H9 (cell line): ENCODE data around the gene MED12. TPM values are rescaled to one million over a fixed set of nuclear protein-coding genes. Genes with fewer than 3 reads are reported as not detected.

Experiments used
- DNase-seq: peaks from one replicate; pipeline ENCODE4 v3.0.0-alpha.2; 2017
- H2AFZ ChIP-seq: one replicate; pipeline ENCODE4 v1.6.1; 2013; ENCODE audit warnings: mild to moderate bottlenecking, low read length, control low read depth, moderate library complexity
- H2AK5ac ChIP-seq: 2 replicates; pipeline ENCODE4 v1.6.1; 2013; ENCODE audit warnings: low read length, control low read depth, mixed read lengths; ENCODE audit not compliant: insufficient read length
- H2BK120ac ChIP-seq: one replicate; pipeline ENCODE4 v1.6.1; 2013; ENCODE audit warnings: low read depth, mild to moderate bottlenecking, low read length, control low read depth, inconsistent platforms; ENCODE audit not compliant: poor library complexity, severe bottlenecking
- H2BK12ac ChIP-seq: 2 replicates; pipeline ENCODE4 v1.6.1; 2013; ENCODE audit warnings: low read length, control low read depth, mixed read lengths, low read depth; ENCODE audit not compliant: insufficient read length
- H2BK15ac ChIP-seq: 2 replicates; pipeline ENCODE4 v1.6.1; 2013; ENCODE audit warnings: low read depth, low read length, control low read depth
- H2BK20ac ChIP-seq: one replicate; pipeline ENCODE4 v1.6.1; 2013; ENCODE audit warnings: low read depth, mild to moderate bottlenecking, low read length, control low read depth, inconsistent platforms; ENCODE audit not compliant: poor library complexity, severe bottlenecking
- H2BK5ac ChIP-seq: 2 replicates; pipeline ENCODE4 v1.6.1; 2013; ENCODE audit warnings: low read length, control low read depth, mixed read lengths; ENCODE audit not compliant: insufficient read length
- H3K14ac ChIP-seq: 2 replicates; pipeline ENCODE4 v1.6.1; 2013; ENCODE audit warnings: low read length, control low read depth; ENCODE audit not compliant: insufficient read depth
- H3K18ac ChIP-seq: 2 replicates; pipeline ENCODE4 v1.6.1; 2013; ENCODE audit warnings: low read depth, mild to moderate bottlenecking, mixed read lengths, low read length, control low read depth; ENCODE audit not compliant: insufficient read length
- H3K23ac ChIP-seq: 2 replicates; pipeline ENCODE4 v1.6.1; 2013; ENCODE audit warnings: low read length, control low read depth, mixed read lengths, low read depth; ENCODE audit not compliant: insufficient read length
- H3K23me2 ChIP-seq: 2 replicates; pipeline ENCODE4 v1.6.1; 2013; ENCODE audit warnings: low read depth, mild to moderate bottlenecking, mixed read lengths, low read length, control low read depth; ENCODE audit not compliant: insufficient read length, poor library complexity, severe bottlenecking
- H3K27ac ChIP-seq: 2 replicates; pipeline ENCODE4 v1.5.1; 2013; ENCODE audit warnings: low read length, control low read depth, mixed read lengths, low read depth; ENCODE audit not compliant: insufficient read length
- H3K27me3 ChIP-seq: 2 replicates; pipeline ENCODE4 v1.6.1; 2013; ENCODE audit warnings: low read length, control low read depth, inconsistent platforms; ENCODE audit not compliant: insufficient read depth
- H3K4ac ChIP-seq: 2 replicates; pipeline ENCODE4 v1.6.1; 2013; ENCODE audit warnings: low read depth, mild to moderate bottlenecking, control low read depth, inconsistent platforms, low read length, moderate library complexity
- H3K4me1 ChIP-seq: 2 replicates; pipeline ENCODE4 v1.6.1; 2013; ENCODE audit warnings: low read length, control low read depth, inconsistent platforms; ENCODE audit not compliant: insufficient read depth
- H3K4me2 ChIP-seq: 2 replicates; pipeline ENCODE4 v1.6.1; 2013; ENCODE audit warnings: low read length, control low read depth, mixed read lengths; ENCODE audit not compliant: insufficient read length, insufficient read depth
- H3K56ac ChIP-seq: 2 replicates; pipeline ENCODE4 v1.6.1; 2013; ENCODE audit warnings: low read depth, mild to moderate bottlenecking, mixed read lengths, low read length, control low read depth; ENCODE audit not compliant: insufficient read length
- H3K79me1 ChIP-seq: 2 replicates; pipeline ENCODE4 v1.6.1; 2013; ENCODE audit warnings: low read depth, mild to moderate bottlenecking, moderate library complexity, low read length, control low read depth, inconsistent platforms; ENCODE audit not compliant: insufficient read depth, poor library complexity, severe bottlenecking
- H3K79me2 ChIP-seq: 2 replicates; pipeline ENCODE4 v1.6.1; 2013; ENCODE audit warnings: low read length, control low read depth, inconsistent platforms; ENCODE audit not compliant: insufficient read depth
- H3K9ac ChIP-seq: 2 replicates; pipeline ENCODE4 v1.6.1; 2013; ENCODE audit warnings: low read length, control low read depth, mixed read lengths; ENCODE audit not compliant: insufficient read length; ENCODE audit errors: extremely low read depth
- H3K9me3 ChIP-seq: one replicate; pipeline ENCODE4 v1.6.1; 2013; ENCODE audit warnings: low read depth, low read length, inconsistent platforms; ENCODE audit not compliant: control insufficient read depth
- H3T11ph ChIP-seq: one replicate; pipeline ENCODE4 v1.6.1; 2013; ENCODE audit warnings: mild to moderate bottlenecking, low read length, control low read depth, inconsistent platforms
- H4K20me1 ChIP-seq: one replicate; pipeline ENCODE4 v1.6.1; 2013; ENCODE audit not compliant: control insufficient read depth, insufficient read length, insufficient read depth
- H4K5ac ChIP-seq: 2 replicates; pipeline ENCODE4 v1.6.1; 2013; ENCODE audit warnings: low read depth, mild to moderate bottlenecking, mixed read lengths, low read length, control low read depth; ENCODE audit not compliant: insufficient read length
- H4K8ac ChIP-seq: replicated peaks from 2 replicates; pipeline ENCODE4 v1.6.1; 2013; ENCODE audit warnings: low read length, control low read depth, mixed read lengths, low read depth; ENCODE audit not compliant: insufficient read length
- H4K91ac ChIP-seq: 2 replicates; pipeline ENCODE4 v1.6.1; 2013; ENCODE audit warnings: low read depth, mild to moderate bottlenecking, moderate library complexity, mixed read lengths, low read length, control low read depth; ENCODE audit not compliant: insufficient read length
- H3K27ac Mint-ChIP-seq, 3 experiments: 2 replicates in 2 of 3; 3 replicates in 1 of 3; pipeline ENCODE4 v1.8.0; 2020 to 2021; ENCODE audit warnings: mixed read lengths in 3 of 3, mild to moderate bottlenecking in 1 of 3, moderate library complexity in 1 of 3
- H3K27me3 Mint-ChIP-seq: 2 replicates; pipeline ENCODE4 v1.8.0; 2021; ENCODE audit warnings: low read depth, mild to moderate bottlenecking, moderate library complexity, mixed read lengths
- H3K36me3 Mint-ChIP-seq, 3 experiments: 2 replicates in 2 of 3; 3 replicates in 1 of 3; pipeline ENCODE4 v1.8.0; 2020 to 2021; ENCODE audit warnings: low read depth in 3 of 3, mixed read lengths in 3 of 3; ENCODE audit not compliant: insufficient read depth in 1 of 3
- H3K4me1 Mint-ChIP-seq, 2 experiments: 2 replicates each; pipeline ENCODE4 v1.8.0; 2020; ENCODE audit warnings: mixed read lengths in 2 of 2
- H3K4me3 Mint-ChIP-seq, 2 experiments: 2 replicates in 1 of 2; 3 replicates in 1 of 2; pipeline ENCODE4 v1.8.0; 2020 to 2021; ENCODE audit warnings: mild to moderate bottlenecking in 2 of 2, mixed read lengths in 2 of 2, moderate library complexity in 1 of 2
- H3K9me3 Mint-ChIP-seq, 2 experiments: 2 replicates in 1 of 2; 3 replicates in 1 of 2; pipeline ENCODE4 v1.8.0; 2020; ENCODE audit warnings: mild to moderate bottlenecking in 2 of 2, mixed read lengths in 2 of 2, moderate library complexity in 1 of 2
- WGBS: extraction: QIAGEN DNeasy Blood & Tissue Kit; methylation state at CpG from one replicate; pipeline ENCODE4 v1.1.7; 2013; ENCODE audit warnings: missing lambda C conversion rate, low lambda C conversion rate, mixed read lengths; ENCODE audit not compliant: insufficient read length; ENCODE audit errors: extremely low coverage; 5-methylcytosine and 5-hydroxymethylcytosine counted together
- total RNA-seq: library from RNA; stranded (reverse); gene quantifications from 2 replicates; pipeline ENCODE4 v1.2.1, GENCODE V29; 2021
- TF ChIP-seq, protein P1 (sequence below): fragments of 200-600 bp; sonication (generic); conservative IDR thresholded peaks from 3 replicates; pipeline ENCODE4 v1.8.0; 2021; ENCODE audit warnings: antibody characterized with exemption, mild to moderate bottlenecking

Gene MED12
- total RNA-seq, 1 experiment from 2014 or later = 33.0 TPM

- no peak overlapping the region for H3K4me3 Mint-ChIP-seq
- H3K4me1 Mint-ChIP-seq = peaks cover 15 to 19% of the 10 kb centered on the region in 2 experiments
- no peak overlapping the region for H4K5ac ChIP-seq
- H4K91ac ChIP-seq = no peak overlapping the region
- no peaks in the 10 kb centered on the region; the same call in 1 of the 2 replicates for H3K4me1 ChIP-seq
- no peaks in the 10 kb centered on the region for H3K27me3 ChIP-seq
- no peaks in the 10 kb centered on the region for H3K79me2 ChIP-seq
- H3K23me2 ChIP-seq = peaks cover 6% of the 10 kb centered on the region
- H4K20me1 ChIP-seq = peaks cover 2% of the 10 kb centered on the region
- H3K9ac ChIP-seq = no peak overlapping the region
- no peak overlapping the region for H2AK5ac ChIP-seq
- no peak overlapping the region; the same call in 1 of the 2 replicates for H3K14ac ChIP-seq
- no peak overlapping the region for H3K27ac Mint-ChIP-seq
- no peak overlapping the region for H3K56ac ChIP-seq
- peaks cover 27% of the 10 kb centered on the region for H3K9me3 ChIP-seq
- H4K8ac ChIP-seq = no peak overlapping the region
- WGBS = no CpG with 5 or more reads among the region's 28 CpGs
- H3K23ac ChIP-seq = no peak overlapping the region
- H3K79me1 ChIP-seq = no peaks in the 10 kb centered on the region
- H2AFZ ChIP-seq = no peak overlapping the region
- H2BK12ac ChIP-seq = no peak overlapping the region
- DNase-seq = no peak
- H2BK15ac ChIP-seq = no peak overlapping the region
- H2BK5ac ChIP-seq = no peak overlapping the region
- H3T11ph ChIP-seq = no peak overlapping the region
- peaks cover 56 to 81% of the 10 kb centered on the region in 2 experiments for H3K9me3 Mint-ChIP-seq
- no peak overlapping the region for H3K27ac ChIP-seq
- no peak overlapping the region for H3K4ac ChIP-seq
- no peak overlapping the region for H2BK20ac ChIP-seq
- no peak overlapping the region for H3K18ac ChIP-seq
- peaks cover 6 to 16% (median 10%) of the 10 kb centered on the region in 3 experiments; a peak in 4 of 7 replicates for H3K36me3 Mint-ChIP-seq
- H3K4me2 ChIP-seq = no peak overlapping the region
- TF ChIP-seq, protein P1, sequence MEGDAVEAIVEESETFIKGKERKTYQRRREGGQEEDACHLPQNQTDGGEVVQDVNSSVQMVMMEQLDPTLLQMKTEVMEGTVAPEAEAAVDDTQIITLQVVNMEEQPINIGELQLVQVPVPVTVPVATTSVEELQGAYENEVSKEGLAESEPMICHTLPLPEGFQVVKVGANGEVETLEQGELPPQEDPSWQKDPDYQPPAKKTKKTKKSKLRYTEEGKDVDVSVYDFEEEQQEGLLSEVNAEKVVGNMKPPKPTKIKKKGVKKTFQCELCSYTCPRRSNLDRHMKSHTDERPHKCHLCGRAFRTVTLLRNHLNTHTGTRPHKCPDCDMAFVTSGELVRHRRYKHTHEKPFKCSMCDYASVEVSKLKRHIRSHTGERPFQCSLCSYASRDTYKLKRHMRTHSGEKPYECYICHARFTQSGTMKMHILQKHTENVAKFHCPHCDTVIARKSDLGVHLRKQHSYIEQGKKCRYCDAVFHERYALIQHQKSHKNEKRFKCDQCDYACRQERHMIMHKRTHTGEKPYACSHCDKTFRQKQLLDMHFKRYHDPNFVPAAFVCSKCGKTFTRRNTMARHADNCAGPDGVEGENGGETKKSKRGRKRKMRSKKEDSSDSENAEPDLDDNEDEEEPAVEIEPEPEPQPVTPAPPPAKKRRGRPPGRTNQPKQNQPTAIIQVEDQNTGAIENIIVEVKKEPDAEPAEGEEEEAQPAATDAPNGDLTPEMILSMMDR = no peak
- peaks cover 6% of the 10 kb centered on the region for H3K27me3 Mint-ChIP-seq
- H2BK120ac ChIP-seq = no peak overlapping the region
These were observed 29.3 kb downstream of the MED12 start for GRCh38 chrX:71147496-71148277.
